ENCODE measurements around the gene OTULIN. TPM values are rescaled to one million over a fixed set of nuclear protein-coding genes. Genes with fewer than 3 reads are reported as not detected.

The OTULIN gene
- total RNA-seq, 5 donors from 2014 or later (not counting 1 experiment from before 2014, with no cell fraction given), result 57.6 to 67.1 (median 61.2) TPM

DNA sequence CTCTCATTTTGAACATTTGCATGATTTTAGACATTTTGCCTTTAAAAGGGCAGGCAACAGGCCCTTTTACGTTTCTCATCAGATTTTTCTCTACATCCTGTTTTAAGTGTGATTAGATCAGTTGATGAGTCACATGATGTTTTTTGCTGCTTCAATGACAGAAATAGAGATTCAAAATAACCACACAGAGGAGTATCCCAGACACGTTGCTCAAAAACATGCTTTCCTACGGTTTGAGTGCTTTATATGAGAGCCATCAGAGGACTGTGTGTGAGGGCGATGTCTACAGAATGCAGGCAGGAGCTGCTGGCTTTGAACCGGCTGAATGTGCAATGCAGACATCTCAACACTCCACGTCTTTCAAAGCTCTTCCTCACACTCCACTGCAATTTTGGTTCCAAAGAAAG lies 42.1 kb downstream of the OTULIN start:
- Mint-ChIP-seq H3K4me1 (peaks cover 87 to 88% (median 88%) of the 10 kb centered on the region in 3 donors), H3K4me3 (peak overlapping the region; percentile 69 to 81 (median 76)), H3K27me3 (no peaks in the 10 kb centered on the region), H3K36me3 (peaks cover 53% of the 10 kb centered on the region), H3K27ac (peak overlapping the region; percentile 99 to 100), H3K9me3 (no peaks in the 10 kb centered on the region)
- H3K27ac ChIP-seq (ENCODE audit: low read length), result peak overlapping the region; percentile 81
- WGBS (ENCODE audit: insufficient coverage), result no CpG with 5 or more reads among the region's 6 CpGs
- ChIA-PET POLR2A (interaction anchor here in 1 of 2 donors (0.6 kb wide), 1 partner anchor 12 kb away, joined by 3 read pairs; no protein-coding TSS in a partner anchor), CTCF (interaction anchor here (0.5 to 3.5 kb wide), 5 partner anchors 21 to 236 kb away, joined by 3 to 29 read pairs (median 7); no protein-coding TSS in a partner anchor)
- no peaks in the 10 kb centered on the region for H3K9me3 ChIP-seq
- H3K27me3 ChIP-seq (replicated peaks in 1 of 2; ENCODE audit: control insufficient read depth in 2 of 2, extremely low read depth in 1 of 2, insufficient read depth in 2 of 2, low read length in 1 of 2), result no peaks in the 10 kb centered on the region
- no peak overlapping the region for H3K4me3 ChIP-seq (ENCODE audit: control insufficient read depth in 1 of 2, extremely low read depth in 1 of 2, low read length in 1 of 2)
- peaks cover 39 to 69% of the 10 kb centered on the region in 2 experiments for H3K4me1 ChIP-seq (ENCODE audit: control insufficient read depth in 1 of 2, extremely low read depth in 1 of 2, insufficient read depth in 2 of 2, low read length in 2 of 2)
- ATAC-seq (replicated peaks in 1 of 4), result peak; percentile 96 to 97 (median 97)
- H3K36me3 ChIP-seq (ENCODE audit: control insufficient read depth in 2 of 2, extremely low read depth in 1 of 2, insufficient read depth in 1 of 2, low read length in 1 of 2), result peaks cover 2 to 38% of the 10 kb centered on the region in 2 donors
- peak; percentile 13 to 82 (median 49) for DNase-seq

DNA sequence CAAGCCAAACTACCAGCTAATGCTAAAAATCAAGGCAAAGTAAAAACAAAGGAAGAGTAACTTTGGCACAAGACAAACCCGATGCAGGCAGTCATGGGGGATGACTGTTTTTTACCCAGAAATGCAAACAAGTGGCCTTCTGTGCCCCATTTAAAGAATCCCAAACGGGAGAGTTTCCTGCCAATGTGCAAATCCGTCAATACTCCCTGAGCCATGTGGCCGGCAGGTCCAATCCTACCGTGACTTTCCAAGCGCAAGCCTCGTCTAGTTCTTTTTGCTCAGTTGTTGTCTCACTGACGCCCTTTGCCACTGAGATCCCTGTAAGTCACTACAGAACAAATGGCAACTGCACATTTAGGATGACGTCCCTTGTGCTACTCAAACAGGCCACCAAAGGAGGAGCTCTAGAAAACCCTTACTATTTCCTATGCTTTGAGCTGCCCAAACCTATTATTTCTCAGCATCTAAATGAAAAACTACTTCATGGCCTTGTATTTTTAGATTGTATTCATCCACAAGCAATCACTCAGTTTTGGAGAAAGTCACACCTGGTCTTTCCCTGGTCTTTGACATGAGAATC lies 43.4 kb downstream of the OTULIN start:
- no peak overlapping the region for H3K4me3 ChIP-seq (ENCODE audit: control insufficient read depth in 1 of 2, extremely low read depth in 1 of 2, low read length in 1 of 2)
- Mint-ChIP-seq H3K36me3 (peaks cover 60% of the 10 kb centered on the region), H3K27ac (peak overlapping the region; percentile 99 to 100), H3K4me3 (peak overlapping the region in 1 of 3 donors; percentile 81), H3K4me1 (peaks cover 76 to 83% (median 77%) of the 10 kb centered on the region in 3 donors), H3K27me3 (no peaks in the 10 kb centered on the region), H3K9me3 (no peaks in the 10 kb centered on the region)
- ATAC-seq (replicated peaks in 1 of 4), result no peak
- ChIA-PET CTCF (interaction anchor here (0.6 to 3.5 kb wide), 15 partner anchors 9 to 298 kb away, joined by 3 to 29 read pairs (median 4); partner anchors contain the start of gene ANKH (in 1 of the 2)), POLR2A (interaction anchor here (0.5 to 1.0 kb wide), 3 partner anchors 22 to 31 kb away, joined by 3 to 4 read pairs (median 3); no protein-coding TSS in a partner anchor)
- H3K27me3 ChIP-seq (replicated peaks in 1 of 2; ENCODE audit: control insufficient read depth in 2 of 2, extremely low read depth in 1 of 2, insufficient read depth in 2 of 2, low read length in 1 of 2), result no peaks in the 10 kb centered on the region
- peak overlapping the region; percentile 81 for H3K27ac ChIP-seq (ENCODE audit: low read length)
- H3K4me1 ChIP-seq (ENCODE audit: control insufficient read depth in 1 of 2, extremely low read depth in 1 of 2, insufficient read depth in 2 of 2, low read length in 2 of 2), result peaks cover 38 to 56% of the 10 kb centered on the region in 2 experiments
- WGBS (ENCODE audit: insufficient coverage), result 91% methylated on average over 8 of the region's 9 CpGs
- peaks cover 0 to 50% of the 10 kb centered on the region in 2 donors for H3K36me3 ChIP-seq (ENCODE audit: control insufficient read depth in 2 of 2, extremely low read depth in 1 of 2, insufficient read depth in 1 of 2, low read length in 1 of 2)
- peak in 3 of 35 experiments; percentile 16 to 45 (median 21) for DNase-seq
- no peaks in the 10 kb centered on the region for H3K9me3 ChIP-seq

DNA sequence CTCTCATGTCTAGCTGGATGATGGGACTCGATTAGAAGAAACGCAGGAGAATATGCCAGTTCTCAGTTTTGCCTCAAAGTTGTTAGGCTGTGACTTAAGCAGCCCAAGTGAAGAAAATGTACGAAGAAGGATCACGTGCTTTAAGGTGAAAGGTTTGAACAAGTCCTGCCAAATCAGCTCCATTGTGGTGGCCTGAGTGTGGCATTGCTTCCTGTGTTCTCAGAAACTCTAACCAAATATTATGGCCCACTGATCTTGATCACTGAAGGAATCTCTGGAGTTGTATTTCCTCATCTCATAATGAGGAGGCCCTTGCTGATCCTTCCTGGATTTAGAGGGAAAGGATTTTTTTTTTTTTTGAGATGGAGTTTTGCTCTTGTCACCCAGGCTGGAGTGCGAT lies 44.0 kb downstream of the OTULIN start:
- Histone ChIP-seq H3K27me3 (replicated peaks in 1 of 2; ENCODE audit: control insufficient read depth in 2 of 2, extremely low read depth in 1 of 2, insufficient read depth in 2 of 2, low read length in 1 of 2) (no peaks in the 10 kb centered on the region), H3K4me1 (ENCODE audit: control insufficient read depth in 1 of 2, extremely low read depth in 1 of 2, insufficient read depth in 2 of 2, low read length in 2 of 2) (peaks cover 34 to 52% of the 10 kb centered on the region in 2 experiments), H3K9me3 (no peaks in the 10 kb centered on the region), H3K27ac (ENCODE audit: low read length) (peak overlapping the region; percentile 81), H3K4me3 (ENCODE audit: control insufficient read depth in 1 of 2, extremely low read depth in 1 of 2, low read length in 1 of 2) (no peak overlapping the region), H3K36me3 (ENCODE audit: control insufficient read depth in 2 of 2, extremely low read depth in 1 of 2, insufficient read depth in 1 of 2, low read length in 1 of 2) (peaks cover 0 to 57% of the 10 kb centered on the region in 2 donors)
- Mint-ChIP-seq H3K9me3 (no peaks in the 10 kb centered on the region), H3K4me3 (peak overlapping the region in 1 of 3 donors; percentile 81), H3K4me1 (peaks cover 69 to 77% (median 71%) of the 10 kb centered on the region in 3 donors), H3K36me3 (peaks cover 62% of the 10 kb centered on the region), H3K27ac (peak overlapping the region; percentile 99 to 100), H3K27me3 (no peaks in the 10 kb centered on the region)
- no peak for ATAC-seq (replicated peaks in 1 of 4)
- DNase-seq, result peak in 1 of 35 experiments; percentile 12
- WGBS (ENCODE audit: insufficient coverage), result 100% methylated on average over 2 of the region's 5 CpGs
- ChIA-PET CTCF (interaction anchor here (0.6 to 3.5 kb wide), 11 partner anchors 14 to 295 kb away, joined by 3 to 29 read pairs (median 6); partner anchors contain the start of gene ANKH (in 1 of the 2)), POLR2A (interaction anchor here in 1 of 2 donors (0.7 kb wide), 1 partner anchor 32 kb away, joined by 4 read pairs; no protein-coding TSS in a partner anchor)

DNA sequence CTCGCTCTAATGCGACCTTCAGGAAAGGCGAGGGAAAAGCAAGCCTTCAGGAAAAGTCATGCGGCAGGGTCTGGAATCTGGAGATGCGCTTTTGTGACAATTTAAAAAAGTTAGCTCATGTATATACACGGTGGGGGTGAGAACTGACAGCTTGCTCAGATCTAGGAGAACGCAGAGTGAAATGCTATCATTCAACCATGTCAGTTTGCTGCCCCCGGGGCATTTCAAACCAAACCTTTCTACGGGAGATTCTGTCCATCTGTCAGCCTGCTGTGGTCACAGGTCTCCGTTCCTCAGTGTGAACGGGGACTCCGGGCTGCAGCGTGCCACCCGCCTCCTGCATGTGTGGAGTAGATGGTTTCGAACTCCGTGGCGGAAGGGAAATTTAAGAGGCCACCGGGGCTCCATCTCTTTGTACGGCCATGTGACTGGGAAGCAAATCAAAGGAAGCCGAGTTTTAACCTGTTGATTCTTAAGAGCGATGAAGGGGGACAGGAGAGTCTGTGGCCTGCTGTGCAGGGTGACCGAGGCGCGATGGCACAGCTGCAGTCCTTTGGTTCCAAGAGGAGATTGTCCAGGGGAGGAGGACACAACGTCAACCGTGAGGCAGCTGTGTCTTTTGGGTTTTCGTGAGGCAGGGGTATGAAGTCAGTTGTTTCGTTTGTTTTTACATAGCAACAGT lies 45.9 kb downstream of the OTULIN start:
- Histone ChIP-seq H3K9me3 (no peaks in the 10 kb centered on the region), H3K4me3 (ENCODE audit: control insufficient read depth in 1 of 2, extremely low read depth in 1 of 2, low read length in 1 of 2) (no peak overlapping the region), H3K4me1 (ENCODE audit: control insufficient read depth in 1 of 2, extremely low read depth in 1 of 2, insufficient read depth in 2 of 2, low read length in 2 of 2) (peaks cover 31 to 37% of the 10 kb centered on the region in 2 experiments), H3K36me3 (ENCODE audit: control insufficient read depth in 2 of 2, extremely low read depth in 1 of 2, insufficient read depth in 1 of 2, low read length in 1 of 2) (peaks cover 0 to 66% of the 10 kb centered on the region in 2 donors), H3K27me3 (replicated peaks in 1 of 2; ENCODE audit: control insufficient read depth in 2 of 2, extremely low read depth in 1 of 2, insufficient read depth in 2 of 2, low read length in 1 of 2) (no peaks in the 10 kb centered on the region), H3K27ac (ENCODE audit: low read length) (no peak overlapping the region)
- Mint-ChIP-seq H3K27me3 (no peaks in the 10 kb centered on the region), H3K4me3 (no peak overlapping the region), H3K9me3 (no peaks in the 10 kb centered on the region), H3K27ac (peak overlapping the region; percentile 84 to 85), H3K36me3 (peaks cover 57% of the 10 kb centered on the region), H3K4me1 (peaks cover 51 to 58% (median 52%) of the 10 kb centered on the region in 3 donors)
- ATAC-seq (replicated peaks in 1 of 4) (no peak), DNase-seq (peak in 1 of 35 experiments; percentile 10)
- ChIA-PET CTCF (no interaction called here), POLR2A (no interaction called here)
- WGBS (ENCODE audit: insufficient coverage), result 99% methylated on average over 23 of the region's 28 CpGs

DNA sequence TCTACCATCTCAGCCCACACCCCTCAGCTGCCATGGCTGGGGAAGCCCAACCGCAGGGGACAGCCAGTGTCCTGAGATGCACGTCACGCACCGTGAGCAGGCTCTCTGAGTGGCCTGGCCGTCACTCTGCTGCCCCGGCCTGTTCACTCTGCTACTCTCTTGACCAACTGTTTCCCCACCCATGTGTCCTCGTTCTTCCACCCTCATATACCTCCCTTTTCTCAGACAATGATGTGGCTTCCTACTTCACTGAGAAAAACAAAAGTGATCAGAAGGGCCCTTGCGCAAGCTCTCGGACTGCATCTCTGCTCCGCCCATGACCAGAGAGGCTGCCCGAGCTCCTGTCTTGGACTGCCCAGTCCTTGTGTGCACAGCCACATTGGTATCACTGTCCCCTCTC lies 47.6 kb downstream of the OTULIN start:
- DNase-seq (peak in 1 of 35 experiments; percentile 3), ATAC-seq (replicated peaks in 1 of 4) (no peak)
- ChIA-PET POLR2A (interaction anchor here in 1 of 2 donors (0.6 kb wide), 1 partner anchor 37 kb away, joined by 3 read pairs; no protein-coding TSS in a partner anchor), CTCF (interaction anchor here in 1 of 2 donors (1.0 kb wide), 1 partner anchor 301 kb away, joined by 3 read pairs; no protein-coding TSS in a partner anchor)
- Histone ChIP-seq H3K27ac (ENCODE audit: low read length) (no peak overlapping the region), H3K4me3 (ENCODE audit: control insufficient read depth in 1 of 2, extremely low read depth in 1 of 2, low read length in 1 of 2) (no peak overlapping the region), H3K36me3 (ENCODE audit: control insufficient read depth in 2 of 2, extremely low read depth in 1 of 2, insufficient read depth in 1 of 2, low read length in 1 of 2) (peaks cover 0 to 71% of the 10 kb centered on the region in 2 donors), H3K9me3 (no peaks in the 10 kb centered on the region), H3K4me1 (ENCODE audit: control insufficient read depth in 1 of 2, extremely low read depth in 1 of 2, insufficient read depth in 2 of 2, low read length in 2 of 2) (peaks cover 16 to 23% of the 10 kb centered on the region in 2 experiments), H3K27me3 (replicated peaks in 1 of 2; ENCODE audit: control insufficient read depth in 2 of 2, extremely low read depth in 1 of 2, insufficient read depth in 2 of 2, low read length in 1 of 2) (no peaks in the 10 kb centered on the region)
- Mint-ChIP-seq H3K36me3 (peaks cover 61% of the 10 kb centered on the region), H3K9me3 (no peaks in the 10 kb centered on the region), H3K4me3 (no peak overlapping the region), H3K4me1 (peaks cover 34 to 41% (median 35%) of the 10 kb centered on the region in 3 donors), H3K27ac (peak overlapping the region; percentile 77 to 84), H3K27me3 (no peaks in the 10 kb centered on the region)
- WGBS (ENCODE audit: insufficient coverage), result 95% methylated on average over 11 of the region's 11 CpGs

DNA sequence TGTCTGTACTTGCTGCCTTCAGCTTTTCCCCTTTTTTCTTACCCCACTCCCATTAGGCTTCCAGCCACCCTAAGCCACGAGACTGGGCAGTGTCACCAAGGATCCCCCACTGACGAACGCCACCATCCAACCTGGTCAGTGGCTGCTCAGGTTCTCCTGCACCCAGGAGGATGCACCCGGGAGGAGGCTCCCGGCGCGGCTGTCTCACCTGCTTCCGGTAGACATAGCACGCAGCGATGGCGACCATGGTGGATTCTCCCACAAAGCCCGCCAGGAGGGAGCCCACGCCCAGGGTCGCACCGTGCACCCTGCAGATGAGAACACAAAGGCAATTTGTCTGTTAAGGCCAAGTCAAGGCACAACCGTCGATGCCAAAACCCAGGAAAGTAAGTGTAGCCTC lies 48.1 kb downstream of the OTULIN start:
- no peaks in the 10 kb centered on the region for H3K27me3 ChIP-seq (replicated peaks in 1 of 2; ENCODE audit: control insufficient read depth in 2 of 2, extremely low read depth in 1 of 2, insufficient read depth in 2 of 2, low read length in 1 of 2)
- WGBS (ENCODE audit: insufficient coverage), result 95% methylated on average over 15 of the region's 17 CpGs
- peaks cover 0 to 73% of the 10 kb centered on the region in 2 donors for H3K36me3 ChIP-seq (ENCODE audit: control insufficient read depth in 2 of 2, extremely low read depth in 1 of 2, insufficient read depth in 1 of 2, low read length in 1 of 2)
- no peak overlapping the region for H3K4me3 Mint-ChIP-seq
- DNase-seq, result peak in 1 of 35 experiments; percentile 11
- H3K4me1 Mint-ChIP-seq, result peaks cover 29 to 36% (median 30%) of the 10 kb centered on the region in 3 donors
- H3K36me3 Mint-ChIP-seq, result peaks cover 64% of the 10 kb centered on the region
- no peak overlapping the region for H3K4me3 ChIP-seq (ENCODE audit: control insufficient read depth in 1 of 2, extremely low read depth in 1 of 2, low read length in 1 of 2)
- ChIA-PET POLR2A (no interaction called here), CTCF (no interaction called here)
- no peaks in the 10 kb centered on the region for H3K27me3 Mint-ChIP-seq
- H3K27ac ChIP-seq (ENCODE audit: low read length), result no peak overlapping the region
- H3K9me3 Mint-ChIP-seq, result no peaks in the 10 kb centered on the region
- peaks cover 10 to 17% of the 10 kb centered on the region in 2 experiments for H3K4me1 ChIP-seq (ENCODE audit: control insufficient read depth in 1 of 2, extremely low read depth in 1 of 2, insufficient read depth in 2 of 2, low read length in 2 of 2)
- no peaks in the 10 kb centered on the region for H3K9me3 ChIP-seq
- peak overlapping the region; percentile 77 to 84 for H3K27ac Mint-ChIP-seq
- no peak for ATAC-seq (replicated peaks in 1 of 4)
